ENCODE data around the gene NPM3.

DNA sequence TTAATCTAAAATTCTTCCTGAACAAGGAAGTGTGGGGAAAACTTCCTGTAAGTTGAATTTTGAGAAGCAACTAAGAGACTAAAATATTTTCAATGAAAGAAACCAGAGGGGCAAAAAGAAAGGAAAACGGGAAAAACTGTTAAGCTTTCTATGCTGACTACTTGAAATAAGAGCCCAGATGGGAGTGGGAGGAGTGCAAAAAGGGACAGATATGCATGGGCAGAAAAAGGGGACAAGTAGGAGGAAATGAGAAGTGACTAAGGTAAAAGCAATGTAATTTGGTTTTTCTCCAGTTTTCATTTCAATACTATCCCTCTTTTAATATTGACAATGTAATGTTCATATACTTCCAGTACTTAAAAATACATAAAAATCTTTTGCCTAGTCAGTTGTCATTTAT is 23.9 kb upstream of the NPM3 start:
- TF ChIP-seq, protein P1, sequence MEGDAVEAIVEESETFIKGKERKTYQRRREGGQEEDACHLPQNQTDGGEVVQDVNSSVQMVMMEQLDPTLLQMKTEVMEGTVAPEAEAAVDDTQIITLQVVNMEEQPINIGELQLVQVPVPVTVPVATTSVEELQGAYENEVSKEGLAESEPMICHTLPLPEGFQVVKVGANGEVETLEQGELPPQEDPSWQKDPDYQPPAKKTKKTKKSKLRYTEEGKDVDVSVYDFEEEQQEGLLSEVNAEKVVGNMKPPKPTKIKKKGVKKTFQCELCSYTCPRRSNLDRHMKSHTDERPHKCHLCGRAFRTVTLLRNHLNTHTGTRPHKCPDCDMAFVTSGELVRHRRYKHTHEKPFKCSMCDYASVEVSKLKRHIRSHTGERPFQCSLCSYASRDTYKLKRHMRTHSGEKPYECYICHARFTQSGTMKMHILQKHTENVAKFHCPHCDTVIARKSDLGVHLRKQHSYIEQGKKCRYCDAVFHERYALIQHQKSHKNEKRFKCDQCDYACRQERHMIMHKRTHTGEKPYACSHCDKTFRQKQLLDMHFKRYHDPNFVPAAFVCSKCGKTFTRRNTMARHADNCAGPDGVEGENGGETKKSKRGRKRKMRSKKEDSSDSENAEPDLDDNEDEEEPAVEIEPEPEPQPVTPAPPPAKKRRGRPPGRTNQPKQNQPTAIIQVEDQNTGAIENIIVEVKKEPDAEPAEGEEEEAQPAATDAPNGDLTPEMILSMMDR (IDR thresholded peaks at IDR 0.05): no peak
- no peak for TF ChIP-seq POLR2A (IDR thresholded peaks at IDR 0.05)
- TF ChIP-seq EP300 (IDR thresholded peaks at IDR 0.05): no peak
